GM23338 (cell line): ENCODE data around the gene SCNN1B. TPM values are rescaled to one million over a fixed set of nuclear protein-coding genes. Genes with fewer than 3 reads are reported as not detected.

Source experiments
- ATAC-seq: fragments of 200-7000 bp; cut with Tn5 transposase; 3 replicates; pipeline ENCODE4 v1.9.1; 2020
- DNase-seq: peaks from one replicate; pipeline ENCODE4 v3.0.0-alpha.2; 2015; ENCODE audit warnings: low spot score
- H2AFZ ChIP-seq: fragments of 200-600 bp; sonication (generic); 2 replicates; pipeline ENCODE4 v1.8.0; 2016; ENCODE audit warnings: antibody characterized with exemption, mild to moderate bottlenecking, moderate library complexity
- H3F3A ChIP-seq: fragments of 200-600 bp; sonication (generic); replicated peaks from 2 replicates; pipeline ENCODE4 v1.8.0; 2017; ENCODE audit warnings: antibody characterized with exemption, mixed run types, low read depth
- H3K27ac ChIP-seq: fragments of 200-600 bp; sonication (generic); 2 replicates; pipeline ENCODE4 v1.6.1; 2016; ENCODE audit warnings: low read depth
- H3K27me3 ChIP-seq: fragments of 200-600 bp; sonication (generic); 2 replicates; pipeline ENCODE4 v1.8.0; 2016; ENCODE audit warnings: mild to moderate bottlenecking, mixed run types, moderate library complexity; ENCODE audit not compliant: insufficient read depth
- H3K36me3 ChIP-seq: fragments of 200-600 bp; sonication (generic); 2 replicates; pipeline ENCODE4 v1.8.0; 2016; ENCODE audit warnings: mild to moderate bottlenecking; ENCODE audit not compliant: insufficient read depth
- H3K4me1 ChIP-seq: fragments of 200-600 bp; sonication (generic); 2 replicates; pipeline ENCODE4 v1.8.0; 2016; ENCODE audit warnings: mild to moderate bottlenecking, moderate library complexity; ENCODE audit not compliant: insufficient read depth
- H3K4me2 ChIP-seq: fragments of 200-600 bp; sonication (generic); 2 replicates; pipeline ENCODE4 v1.7.1; 2017; ENCODE audit warnings: mixed run types
- H3K4me3 ChIP-seq: fragments of 200-600 bp; sonication (generic); 2 replicates; pipeline ENCODE4 v1.6.1; 2016; ENCODE audit warnings: mixed run types
- H3K79me2 ChIP-seq: fragments of 200-600 bp; sonication (generic); replicated peaks from 2 replicates; pipeline ENCODE4 v1.8.0; 2017; ENCODE audit warnings: mild to moderate bottlenecking; ENCODE audit not compliant: insufficient read depth
- H3K9me2 ChIP-seq: fragments of 200-600 bp; sonication (generic); 2 replicates; pipeline ENCODE4 v1.8.0; 2017; ENCODE audit not compliant: insufficient read depth
- H4K20me1 ChIP-seq: fragments of 200-600 bp; sonication (generic); replicated peaks from 2 replicates; pipeline ENCODE4 v1.8.0; 2017; ENCODE audit warnings: mild to moderate bottlenecking; ENCODE audit not compliant: insufficient read depth
- H3K27ac Mint-ChIP-seq: 2 replicates; pipeline ENCODE4 v1.8.0; 2020; ENCODE audit warnings: inconsistent platforms, mild to moderate bottlenecking, moderate library complexity, mixed read lengths
- H3K27me3 Mint-ChIP-seq: 3 replicates; pipeline ENCODE4 v1.8.0; 2022; ENCODE audit warnings: low read depth, mild to moderate bottlenecking, moderate library complexity, mixed read lengths, inconsistent platforms; ENCODE audit not compliant: insufficient read depth, poor library complexity
- H3K36me3 Mint-ChIP-seq: 3 replicates; pipeline ENCODE4 v1.8.0; 2021; ENCODE audit warnings: low read depth, mild to moderate bottlenecking, inconsistent platforms, moderate library complexity, mixed read lengths
- H3K4me1 Mint-ChIP-seq: 3 replicates; pipeline ENCODE4 v1.8.0; 2020; ENCODE audit warnings: mild to moderate bottlenecking, inconsistent platforms, mixed read lengths
- H3K4me3 Mint-ChIP-seq: 3 replicates; pipeline ENCODE4 v1.8.0; 2021; ENCODE audit warnings: moderate library complexity, mild to moderate bottlenecking, inconsistent platforms, mixed read lengths
- H3K9me3 Mint-ChIP-seq: 3 replicates; pipeline ENCODE4 v1.8.0; 2020; ENCODE audit warnings: moderate library complexity, mild to moderate bottlenecking, inconsistent platforms, mixed read lengths
- CREB1 ChIP-seq: fragments of 250-450 bp; sonication (Bioruptor Pico); IDR thresholded peaks from 2 replicates; pipeline ENCODE4 v1.5.0; 2020; ENCODE audit warnings: low read depth, mild to moderate bottlenecking, moderate library complexity
- CTCF ChIP-seq, 2 experiments: fragments of 200-600 bp in 1 of 2; sonication (generic) in 1 of 2; conservative IDR thresholded peaks; 2 replicates each; pipeline versions ENCODE4 v1.5.1 to v1.6.1; 2016 to 2017; ENCODE audit warnings: antibody characterized with exemption in 2 of 2, low read depth in 2 of 2, mild to moderate bottlenecking in 2 of 2, moderate library complexity in 1 of 2
- EZH2 ChIP-seq: fragments of 200-600 bp; sonication (generic); IDR thresholded peaks from one replicate; pipeline ENCODE4 v1.8.0; 2017; ENCODE audit warnings: antibody characterized with exemption, mild to moderate bottlenecking, low read depth; ENCODE audit not compliant: unreplicated experiment
- EZH2phosphoT487 ChIP-seq: fragments of 200-600 bp; sonication (generic); IDR thresholded peaks from one replicate; pipeline ENCODE4 v1.8.1; 2018; ENCODE audit warnings: antibody characterized with exemption; ENCODE audit not compliant: unreplicated experiment
- JUNB ChIP-seq: IDR thresholded peaks from one replicate; pipeline ENCODE4 v1.6.1; 2016; ENCODE audit warnings: antibody characterized with exemption; ENCODE audit not compliant: unreplicated experiment
- NANOG ChIP-seq: IDR thresholded peaks from 2 replicates; pipeline ENCODE4 v1.6.1; 2016; ENCODE audit warnings: antibody characterized with exemption, borderline replicate concordance
- POLR2AphosphoS5 ChIP-seq: IDR thresholded peaks from 2 replicates; pipeline ENCODE4 v1.6.1; 2016; ENCODE audit warnings: antibody characterized with exemption, low read depth
- REST ChIP-seq: IDR thresholded peaks from one replicate; pipeline ENCODE4 v1.6.1; 2018; ENCODE audit warnings: antibody characterized with exemption; ENCODE audit not compliant: unreplicated experiment
- STAT1 ChIP-seq: IDR thresholded peaks from one replicate; pipeline ENCODE4 v1.6.1; 2016; ENCODE audit warnings: antibody characterized with exemption; ENCODE audit not compliant: unreplicated experiment
- ZNF114 ChIP-seq: fragments of 250-450 bp; sonication (Bioruptor Pico); IDR thresholded peaks from 2 replicates; pipeline ENCODE4 v1.5.0; 2020; ENCODE audit warnings: mild to moderate bottlenecking, moderate library complexity
- ZNF331 ChIP-seq: fragments of 250-450 bp; sonication (Bioruptor Pico); IDR thresholded peaks from 2 replicates; pipeline ENCODE4 v1.5.0; 2020; ENCODE audit warnings: low read depth, mild to moderate bottlenecking, moderate library complexity
- ZNF462 ChIP-seq: fragments of 250-450 bp; sonication (Bioruptor Pico); IDR thresholded peaks from 2 replicates; pipeline ENCODE4 v1.5.0; 2020; ENCODE audit warnings: mild to moderate bottlenecking, moderate library complexity
- polyA plus RNA-seq: library from polyadenylated mRNA; unstranded; fragments of >200 nt; fragmentation: Nextera tagmentation; extraction: Ambion mirVana; gene quantifications from 2 replicates; pipeline ENCODE4 v1.2.1, GENCODE V29; 2016
- total RNA-seq: library from RNA; depleted of rRNA; stranded (reverse); fragments of >200 nt; shearing (Covaris generic); gene quantifications from 2 replicates; pipeline ENCODE4 v1.2.3, GENCODE V29; 2014

The SCNN1B gene
- total and polyA plus RNA-seq, 2 experiments from 2014 or later = 0.78 to 1.1 TPM

GRCh38 chr16:23391381-23392222, 89.5 kb downstream of the SCNN1B start:
- no peaks in the 10 kb centered on the region for H3K36me3 ChIP-seq
- H4K20me1 ChIP-seq = no peaks in the 10 kb centered on the region
- no peak overlapping the region for H2AFZ ChIP-seq
- no peaks in the 10 kb centered on the region for H3F3A ChIP-seq
- H3K79me2 ChIP-seq = no peaks in the 10 kb centered on the region
- H3K4me1 ChIP-seq = 0 out of 2 replicates have a peak, but pooled peaks cover under 1% of the 10 kb centered on the region
- no peak overlapping the region for H3K27ac ChIP-seq
- H3K36me3 Mint-ChIP-seq = peaks cover 16% of the 10 kb centered on the region
- ATAC-seq (no peak), DNase-seq (no peak)
- no peak overlapping the region for H3K27ac Mint-ChIP-seq
- H3K9me2 ChIP-seq = no peaks in the 10 kb centered on the region
- peaks cover 2% of the 10 kb centered on the region for H3K27me3 Mint-ChIP-seq
- no peaks in the 10 kb centered on the region for H3K27me3 ChIP-seq
- no peaks in the 10 kb centered on the region for H3K9me3 Mint-ChIP-seq
- H3K4me2 ChIP-seq = no peak overlapping the region
- H3K4me3 Mint-ChIP-seq = no peak overlapping the region
- H3K4me3 ChIP-seq = no peak overlapping the region
- H3K4me1 Mint-ChIP-seq = no peaks in the 10 kb centered on the region; the same call in 1 of the 3 replicates
- TF ChIP-seq ZNF331 (CRISPR knock-in tag) = no peak
- TF ChIP-seq CTCF (conservative IDR thresholded peaks at IDR 0.05; ENCODE audit: low read depth in 2 of 2) = no peak
- no peak for TF ChIP-seq POLR2AphosphoS5
- TF ChIP-seq STAT1 = no peak
- no peak for TF ChIP-seq CREB1
- no peak for TF ChIP-seq ZNF114
- no peak for TF ChIP-seq JUNB
- no peak for TF ChIP-seq EZH2phosphoT487
- TF ChIP-seq REST = no peak
- TF ChIP-seq ZNF462 (CRISPR knock-in tag) = no peak
- TF ChIP-seq EZH2 = no peak
- TF ChIP-seq NANOG = no peak
